ENCODE data around the gene SOAT2.

The SOAT2 gene

Small RNA genes within 50 kb of the gene (small RNA-seq; reads per million reads assigned to genes)
- 0 reads per million in 2 experiments for gene HIGD1AP1
- 0 reads per million in 2 experiments for gene MIR6757
- 0 reads per million in 2 experiments for gene RNU6-333P
